ENCODE data around the gene MAP2K1. TPM values are rescaled to one million over a fixed set of nuclear protein-coding genes. Genes with fewer than 3 reads are reported as not detected.

The MAP2K1 gene
- 51.0 and 56.9 TPM in 2 replicates for total RNA-seq

GRCh38 chr15:66386204-66387123 lies at the start of gene MAP2K1:
Gene MAP2K1 (plus strand): TSS chr15:66386912. CDS start chr15:66387348, 436 bp downstream.

GRCh38 chr15:66356359-66357236 lies 30.1 kb upstream of the MAP2K1 start, which contains the start of gene TIPIN:
Gene TIPIN (minus strand): TSS chr15:66356685. CDS start chr15:66352947, 3,738 bp downstream.

GRCh38 chr15:66497502-66498455 lies 111.1 kb downstream of the MAP2K1 start, which contains the start of gene SNAPC5:
Gene SNAPC5 (minus strand): TSS chr15:66497762. CDS start chr15:66497731, 31 bp downstream.

GRCh38 chr15:66504563-66505429 lies 118.1 kb downstream of the MAP2K1 start, which contains the start of the genes RPL4 and ZWILCH:
Gene RPL4 (minus strand): TSS chr15:66504855. CDS start chr15:66504790, 65 bp downstream.
Gene ZWILCH (plus strand): TSS chr15:66505326. CDS start chr15:66505339, 13 bp downstream.

Other genes with a start within 250 kb of the MAP2K1 start
- not detected in 2 replicates for gene MEGF11, start 133.2 kb upstream of the MAP2K1 start, total RNA-seq
- 18.7 and 19.7 TPM in 2 replicates for gene DIS3L, start 93.3 kb upstream of the MAP2K1 start, total RNA-seq
- 11.7 and 12.2 TPM in 2 replicates for gene TIPIN, start 30.2 kb upstream of the MAP2K1 start, total RNA-seq
- 22.5 and 28.0 TPM in 2 replicates for gene SNAPC5, start 110.8 kb downstream of the MAP2K1 start, total RNA-seq
- 3,625 and 4,135 TPM in 2 replicates for gene RPL4, start 117.9 kb downstream of the MAP2K1 start, total RNA-seq
- gene ZWILCH, start 118.4 kb downstream of the MAP2K1 start, total RNA-seq, result 42.6 and 55.8 TPM in 2 replicates
- gene LCTL, start 179.1 kb downstream of the MAP2K1 start, total RNA-seq, result not detected in 2 replicates